Spleen (tissue), 11 donors: ENCODE results near the gene KIF16B. TPM values are rescaled to one million over a fixed set of nuclear protein-coding genes. Genes with fewer than 3 reads are reported as not detected.

Experiments
- DNase-seq: peaks from one replicate; pipeline ENCODE4 v3.0.0-alpha.2; 2020
- H3K27ac ChIP-seq, 8 donors: fragments of 200-600 bp; sonication (generic) in 7 of 8; 1 replicate in 4 of 8; 2 replicates in 4 of 8; pipeline versions ENCODE4 v1.5.0 to v1.8.0; 2016 to 2021; ENCODE audit warnings: inconsistent platforms in 4 of 8, mild to moderate bottlenecking in 4 of 8, moderate library complexity in 1 of 8
- H3K27me3 ChIP-seq, 7 donors: fragments of 200-600 bp; sonication (generic) in 6 of 7; replicated peaks in 1 of 7; 1 replicate in 4 of 7; 2 replicates in 3 of 7; pipeline versions ENCODE4 v1.5.0 to v1.8.0; 2016 to 2021; ENCODE audit warnings: inconsistent platforms in 3 of 7, mild to moderate bottlenecking in 1 of 7
- H3K36me3 ChIP-seq, 6 donors: fragments of 200-600 bp; sonication (generic) in 5 of 6; 1 replicate in 4 of 6; 2 replicates in 2 of 6; pipeline versions ENCODE4 v1.5.0 to v1.8.0; 2016 to 2021; ENCODE audit warnings: inconsistent platforms in 2 of 6
- H3K4me1 ChIP-seq, 6 donors: fragments of 200-600 bp; sonication (generic) in 5 of 6; 1 replicate in 3 of 6; 2 replicates in 3 of 6; pipeline versions ENCODE4 v1.5.0 to v1.8.0; 2016 to 2021; ENCODE audit warnings: inconsistent platforms in 3 of 6
- H3K4me3 ChIP-seq, 8 donors: fragments of 200-600 bp; sonication (generic) in 7 of 8; 1 replicate in 4 of 8; 2 replicates in 4 of 8; pipeline versions ENCODE4 v1.5.0 to v1.8.0; 2016 to 2021; ENCODE audit warnings: inconsistent platforms in 4 of 8, mild to moderate bottlenecking in 4 of 8, moderate library complexity in 2 of 8
- H3K9me3 ChIP-seq, 8 donors: fragments of 200-600 bp; sonication (generic) in 7 of 8; 1 replicate in 4 of 8; 2 replicates in 4 of 8; pipeline versions ENCODE4 v1.5.0 to v1.8.0; 2016 to 2021; ENCODE audit warnings: inconsistent platforms in 4 of 8
- POLR2A ChIP-seq, 3 donors: fragments of 450-650 bp; IDR thresholded peaks; one replicate each; pipeline ENCODE4 v1.5.1; 2017; ENCODE audit warnings: antibody characterized with exemption in 3 of 3, mild to moderate bottlenecking in 1 of 3
- POLR2AphosphoS5 ChIP-seq, 3 donors: sonication (generic); formaldehyde crosslinking; IDR thresholded peaks; one replicate each; pipeline ENCODE4 v1.5.1; 2017; ENCODE audit warnings: antibody characterized with exemption in 3 of 3
- WGBS, 5 donors: extraction: QIAGEN DNeasy Blood & Tissue Kit in 3 of 5; methylation state at CpG; one replicate each; pipeline versions ENCODE4 v1.1.5 to v1.1.7; 2013 to 2018; 5-methylcytosine and 5-hydroxymethylcytosine counted together
- intact Hi-C: fragments of 100-400 bp; cut with DNase I; formaldehyde crosslinking; loops from one replicate; pipeline ENCODE4 v1.15.0; 2023; ENCODE audit warnings: low total_unique reads
- polyA plus RNA-seq, 3 donors: library from polyadenylated mRNA; stranded (reverse); fragments of 200-250 nt; gene quantifications; one replicate each; pipeline ENCODE4 v1.2.1, GENCODE V29; 2013
- total RNA-seq, 7 donors: library from RNA; depleted of rRNA in 3 of 7; stranded (reverse); fragments of >200 nt in 3 of 7; fragmentation: NEBNext Ultra II Directional in 4 of 7; extraction: Animal tissue kit (Norgen Biotek cat#: 25700) in 4 of 7; gene quantifications; one replicate each; pipeline versions ENCODE4 v1.1.0 to v1.2.1, GENCODE V29; 2016 to 2021
- TF ChIP-seq, protein P1 (sequence below), 11 experiments: fragments of 200-600 bp in 7 of 11; fragments of 450-650 bp in 4 of 11; sonication (generic) in 4 of 11; IDR thresholded peaks in 8 of 11; conservative IDR thresholded peaks in 3 of 11; 1 replicate in 7 of 11; 2 replicates in 4 of 11; pipeline versions ENCODE4 v1.4.0 to v1.8.0; 2016 to 2021; ENCODE audit warnings: antibody characterized with exemption in 11 of 11, inconsistent platforms in 4 of 11, mild to moderate bottlenecking in 1 of 11
- donor health status: healthy with polysubstance abuse.
- donor health status: DM: no; HTN: no; CAD: no; lungs with moderate emphysema.
- donor health status: DM: no; HTN: no; CAD: no.
- donor health status: Bipolar disorder and iron deficiency.
- donor health status: healthy.
- donor health status: DM: no; HTN: no; CAD: no.
- donor health status: DM: yes; HTN: yes; CAD: no.

Gene KIF16B
- total and polyA plus RNA-seq, 10 donors = 3.0 to 30.1 (median 21.2) TPM

DNA sequence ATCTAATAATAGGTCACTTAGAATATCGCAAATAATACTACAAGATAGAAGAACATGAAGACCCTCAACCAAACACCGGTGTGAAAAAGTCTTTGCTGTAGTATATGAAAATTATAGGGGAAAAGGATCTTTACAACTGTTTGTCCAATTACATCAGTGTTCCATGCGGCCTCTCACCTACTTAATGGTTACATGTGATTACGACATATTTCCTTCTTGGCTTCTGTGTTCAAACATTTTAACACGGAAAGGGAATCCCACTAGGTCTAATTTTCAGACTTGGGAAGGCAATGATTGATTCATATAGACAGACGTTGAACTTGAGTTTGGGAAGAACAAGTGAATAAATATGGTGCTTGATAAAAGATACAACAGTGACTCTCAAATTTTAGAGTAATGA, 273.4 kb downstream of the KIF16B start:
- no peak for TF ChIP-seq POLR2A (IDR thresholded peaks at IDR 0.05)
- TF ChIP-seq, protein P1, sequence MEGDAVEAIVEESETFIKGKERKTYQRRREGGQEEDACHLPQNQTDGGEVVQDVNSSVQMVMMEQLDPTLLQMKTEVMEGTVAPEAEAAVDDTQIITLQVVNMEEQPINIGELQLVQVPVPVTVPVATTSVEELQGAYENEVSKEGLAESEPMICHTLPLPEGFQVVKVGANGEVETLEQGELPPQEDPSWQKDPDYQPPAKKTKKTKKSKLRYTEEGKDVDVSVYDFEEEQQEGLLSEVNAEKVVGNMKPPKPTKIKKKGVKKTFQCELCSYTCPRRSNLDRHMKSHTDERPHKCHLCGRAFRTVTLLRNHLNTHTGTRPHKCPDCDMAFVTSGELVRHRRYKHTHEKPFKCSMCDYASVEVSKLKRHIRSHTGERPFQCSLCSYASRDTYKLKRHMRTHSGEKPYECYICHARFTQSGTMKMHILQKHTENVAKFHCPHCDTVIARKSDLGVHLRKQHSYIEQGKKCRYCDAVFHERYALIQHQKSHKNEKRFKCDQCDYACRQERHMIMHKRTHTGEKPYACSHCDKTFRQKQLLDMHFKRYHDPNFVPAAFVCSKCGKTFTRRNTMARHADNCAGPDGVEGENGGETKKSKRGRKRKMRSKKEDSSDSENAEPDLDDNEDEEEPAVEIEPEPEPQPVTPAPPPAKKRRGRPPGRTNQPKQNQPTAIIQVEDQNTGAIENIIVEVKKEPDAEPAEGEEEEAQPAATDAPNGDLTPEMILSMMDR (IDR thresholded peaks at IDR 0.05 in 8 of 11, conservative IDR thresholded peaks at IDR 0.05 in 3 of 11) = no peak
- TF ChIP-seq POLR2AphosphoS5 (IDR thresholded peaks at IDR 0.05) = no peak
- no peak for DNase-seq
- intact Hi-C loops = no loop called here
- WGBS, 5 donors = 80 to 92% (median 87%) methylated on average over 6 of the region's 6 CpGs
- no peak overlapping the region for H3K27ac ChIP-seq
- peaks cover 3 to 40% (median 32%) of the 10 kb centered on the region in 8 donors for H3K9me3 ChIP-seq
- no peaks in the 10 kb centered on the region for H3K4me1 ChIP-seq
- peaks cover 0 to 48% (median 0%) of the 10 kb centered on the region in 6 donors for H3K36me3 ChIP-seq
- H3K4me3 ChIP-seq = no peak overlapping the region
- no peaks in the 10 kb centered on the region for H3K27me3 ChIP-seq

DNA sequence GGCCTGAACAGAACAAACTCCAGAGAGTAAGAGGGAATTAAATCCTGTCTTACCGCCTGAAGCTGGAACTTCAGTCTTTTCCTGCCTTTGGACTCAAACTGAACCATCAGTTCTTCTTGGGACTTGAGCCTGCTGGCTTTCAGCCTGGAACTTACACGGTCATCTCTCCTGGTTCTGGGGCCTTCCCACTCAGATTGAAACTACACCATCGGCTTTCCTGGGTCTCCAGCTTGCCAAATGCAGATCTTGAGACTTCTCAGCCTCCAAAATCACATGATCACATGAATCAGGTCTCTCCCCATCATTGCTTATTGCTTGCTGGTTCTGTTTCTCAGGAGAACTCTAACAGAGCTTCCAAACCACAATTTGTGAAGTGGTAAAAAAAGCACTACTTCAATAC, 276.3 kb downstream of the KIF16B start:
- Histone ChIP-seq H3K9me3 (peaks cover 0 to 14% (median 7%) of the 10 kb centered on the region in 8 donors), H3K27ac (no peak overlapping the region), H3K4me3 (no peak overlapping the region), H3K27me3 (no peaks in the 10 kb centered on the region), H3K4me1 (no peaks in the 10 kb centered on the region), H3K36me3 (peaks cover 0 to 22% (median 0%) of the 10 kb centered on the region in 6 donors)
- intact Hi-C loops = no loop called here
- WGBS, 5 donors = 72 to 88% (median 85%) methylated on average over 3 of the region's 3 CpGs
- DNase-seq = no peak
- TF ChIP-seq, protein P1 (IDR thresholded peaks at IDR 0.05 in 8 of 11, conservative IDR thresholded peaks at IDR 0.05 in 3 of 11) = no peak
- TF ChIP-seq POLR2A (IDR thresholded peaks at IDR 0.05) (no peak), POLR2AphosphoS5 (IDR thresholded peaks at IDR 0.05) (no peak)

DNA sequence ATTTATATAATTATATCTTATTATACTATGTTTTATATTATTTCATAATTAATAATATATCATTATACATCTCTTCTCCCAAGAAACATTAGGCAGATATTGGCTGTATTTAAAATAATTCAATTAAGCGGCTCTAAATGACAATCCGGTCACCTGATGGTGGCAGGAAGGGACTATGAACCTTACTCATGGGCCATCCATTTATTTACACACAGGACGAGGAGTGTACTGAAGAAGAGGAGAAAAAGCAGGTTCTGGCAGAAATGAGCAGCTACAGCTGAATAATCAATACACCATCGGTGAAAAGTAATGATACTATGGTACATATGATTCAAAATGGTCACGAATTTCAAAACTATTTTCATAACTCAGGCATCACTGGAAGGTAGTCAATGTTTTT, 277.7 kb downstream of the KIF16B start:
- 74 to 97% (median 94%) methylated on average over 5 of the region's 5 CpGs for WGBS, 5 donors
- Histone ChIP-seq H3K36me3 (peaks cover 0 to 22% (median 0%) of the 10 kb centered on the region in 6 donors), H3K9me3 (peaks cover 0 to under 1% (median 0%) of the 10 kb centered on the region in 8 donors), H3K27me3 (no peaks in the 10 kb centered on the region), H3K27ac (no peak overlapping the region), H3K4me3 (no peak overlapping the region), H3K4me1 (no peaks in the 10 kb centered on the region)
- TF ChIP-seq, protein P1 (IDR thresholded peaks at IDR 0.05 in 8 of 11, conservative IDR thresholded peaks at IDR 0.05 in 3 of 11) = no peak
- no peak for TF ChIP-seq POLR2AphosphoS5 (IDR thresholded peaks at IDR 0.05)
- TF ChIP-seq POLR2A (IDR thresholded peaks at IDR 0.05) = no peak
- intact Hi-C loops = no loop called here
- no peak for DNase-seq

GRCh38 chr20:16293590-16293989, 279.7 kb downstream of the KIF16B start:
- TF ChIP-seq, protein P1 (IDR thresholded peaks at IDR 0.05 in 8 of 11, conservative IDR thresholded peaks at IDR 0.05 in 3 of 11) = no peak
- TF ChIP-seq POLR2AphosphoS5 (IDR thresholded peaks at IDR 0.05) = no peak
- no peak for TF ChIP-seq POLR2A (IDR thresholded peaks at IDR 0.05)
- intact Hi-C loops = no loop called here
- Histone ChIP-seq H3K4me1 (no peaks in the 10 kb centered on the region), H3K36me3 (peaks cover 0 to 26% (median 0%) of the 10 kb centered on the region in 6 donors), H3K4me3 (no peak overlapping the region), H3K27ac (no peak overlapping the region), H3K9me3 (no peaks in the 10 kb centered on the region), H3K27me3 (no peaks in the 10 kb centered on the region)
- DNase-seq = no peak
- WGBS, 5 donors = 74 to 92% (median 86%) methylated on average over 4 to 5 of the region's 5 CpGs
